ENCODE measurements around the gene PRX. TPM values are rescaled to one million over a fixed set of nuclear protein-coding genes. Genes with fewer than 3 reads are reported as not detected.
A peak's percentile ranks its signal among the peaks of the same experiment; 100 is the strongest.

The PRX gene
- total RNA-seq, 1 experiment from 2014 or later: 3.4 TPM

DNA sequence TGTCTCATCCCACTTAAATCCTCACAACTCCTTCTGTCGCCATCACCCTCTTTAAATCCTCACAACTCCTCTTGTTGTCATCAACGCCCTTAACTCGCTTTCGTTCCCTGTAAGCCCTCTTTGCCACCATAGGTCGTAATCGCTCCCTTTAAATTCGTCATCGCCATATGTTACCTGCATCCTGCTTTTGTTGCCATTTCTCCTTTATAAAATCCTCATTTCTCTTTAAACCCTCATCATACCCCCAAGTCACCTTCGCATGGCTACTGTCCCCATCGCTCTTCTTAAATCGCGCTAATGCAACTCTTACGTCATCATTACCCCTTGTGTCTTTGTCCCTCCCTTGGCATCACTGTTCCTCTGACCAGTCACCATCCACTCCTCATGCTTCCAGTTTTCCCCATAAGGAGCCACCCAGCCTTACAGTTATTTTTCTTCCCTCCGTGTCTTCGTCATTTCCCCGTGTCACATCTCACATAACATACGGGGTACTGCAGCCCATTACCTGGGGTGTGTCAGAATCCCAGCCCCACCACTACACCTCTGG lies 64.1 kb downstream of the PRX start:
- DNase-seq (ENCODE audit: low read depth, low spot score) (no peak), ATAC-seq (no peak)
- POLR2A ChIA-PET: no interaction called here
- Histone ChIP-seq H3K4me3 (ENCODE audit: low read depth in 2 of 2, low read length in 2 of 2) (peak overlapping the region; percentile 80 to 98), H3K27me3 (ENCODE audit: control insufficient read depth, insufficient read depth, low read length) (no peaks in the 10 kb centered on the region), H3K4me1 (ENCODE audit: control insufficient read depth, insufficient read depth, low read length) (peaks cover 3% of the 10 kb centered on the region; the same call in 1 of the 2 replicates), H3K36me3 (ENCODE audit: control insufficient read depth, insufficient read depth, low read length) (no peaks in the 10 kb centered on the region; the same call in 1 of the 2 replicates), H3K9me3 (ENCODE audit: control insufficient read depth, insufficient read depth, low read depth, low read length) (no peaks in the 10 kb centered on the region), H3K27ac (ENCODE audit: low read length) (peak overlapping the region; percentile 85)
- TF ChIP-seq SIN3A (IDR thresholded peaks at IDR 0.05; ENCODE audit: borderline replicate concordance, insufficient read depth, low read depth, low read length) (no peak), TCF7L2 (IDR thresholded peaks at IDR 0.05; ENCODE audit: low read depth, low read length) (no peak), POLR2AphosphoS5 (IDR thresholded peaks at IDR 0.05; ENCODE audit: low read depth, low read length) (no peak)
- TF ChIP-seq, protein P1, sequence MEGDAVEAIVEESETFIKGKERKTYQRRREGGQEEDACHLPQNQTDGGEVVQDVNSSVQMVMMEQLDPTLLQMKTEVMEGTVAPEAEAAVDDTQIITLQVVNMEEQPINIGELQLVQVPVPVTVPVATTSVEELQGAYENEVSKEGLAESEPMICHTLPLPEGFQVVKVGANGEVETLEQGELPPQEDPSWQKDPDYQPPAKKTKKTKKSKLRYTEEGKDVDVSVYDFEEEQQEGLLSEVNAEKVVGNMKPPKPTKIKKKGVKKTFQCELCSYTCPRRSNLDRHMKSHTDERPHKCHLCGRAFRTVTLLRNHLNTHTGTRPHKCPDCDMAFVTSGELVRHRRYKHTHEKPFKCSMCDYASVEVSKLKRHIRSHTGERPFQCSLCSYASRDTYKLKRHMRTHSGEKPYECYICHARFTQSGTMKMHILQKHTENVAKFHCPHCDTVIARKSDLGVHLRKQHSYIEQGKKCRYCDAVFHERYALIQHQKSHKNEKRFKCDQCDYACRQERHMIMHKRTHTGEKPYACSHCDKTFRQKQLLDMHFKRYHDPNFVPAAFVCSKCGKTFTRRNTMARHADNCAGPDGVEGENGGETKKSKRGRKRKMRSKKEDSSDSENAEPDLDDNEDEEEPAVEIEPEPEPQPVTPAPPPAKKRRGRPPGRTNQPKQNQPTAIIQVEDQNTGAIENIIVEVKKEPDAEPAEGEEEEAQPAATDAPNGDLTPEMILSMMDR (IDR thresholded peaks at IDR 0.05): no peak
- TF ChIP-seq, protein P2, sequence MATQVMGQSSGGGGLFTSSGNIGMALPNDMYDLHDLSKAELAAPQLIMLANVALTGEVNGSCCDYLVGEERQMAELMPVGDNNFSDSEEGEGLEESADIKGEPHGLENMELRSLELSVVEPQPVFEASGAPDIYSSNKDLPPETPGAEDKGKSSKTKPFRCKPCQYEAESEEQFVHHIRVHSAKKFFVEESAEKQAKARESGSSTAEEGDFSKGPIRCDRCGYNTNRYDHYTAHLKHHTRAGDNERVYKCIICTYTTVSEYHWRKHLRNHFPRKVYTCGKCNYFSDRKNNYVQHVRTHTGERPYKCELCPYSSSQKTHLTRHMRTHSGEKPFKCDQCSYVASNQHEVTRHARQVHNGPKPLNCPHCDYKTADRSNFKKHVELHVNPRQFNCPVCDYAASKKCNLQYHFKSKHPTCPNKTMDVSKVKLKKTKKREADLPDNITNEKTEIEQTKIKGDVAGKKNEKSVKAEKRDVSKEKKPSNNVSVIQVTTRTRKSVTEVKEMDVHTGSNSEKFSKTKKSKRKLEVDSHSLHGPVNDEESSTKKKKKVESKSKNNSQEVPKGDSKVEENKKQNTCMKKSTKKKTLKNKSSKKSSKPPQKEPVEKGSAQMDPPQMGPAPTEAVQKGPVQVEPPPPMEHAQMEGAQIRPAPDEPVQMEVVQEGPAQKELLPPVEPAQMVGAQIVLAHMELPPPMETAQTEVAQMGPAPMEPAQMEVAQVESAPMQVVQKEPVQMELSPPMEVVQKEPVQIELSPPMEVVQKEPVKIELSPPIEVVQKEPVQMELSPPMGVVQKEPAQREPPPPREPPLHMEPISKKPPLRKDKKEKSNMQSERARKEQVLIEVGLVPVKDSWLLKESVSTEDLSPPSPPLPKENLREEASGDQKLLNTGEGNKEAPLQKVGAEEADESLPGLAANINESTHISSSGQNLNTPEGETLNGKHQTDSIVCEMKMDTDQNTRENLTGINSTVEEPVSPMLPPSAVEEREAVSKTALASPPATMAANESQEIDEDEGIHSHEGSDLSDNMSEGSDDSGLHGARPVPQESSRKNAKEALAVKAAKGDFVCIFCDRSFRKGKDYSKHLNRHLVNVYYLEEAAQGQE (IDR thresholded peaks at IDR 0.05; ENCODE audit: insufficient read depth in 1 of 2, low read depth in 2 of 2, low read length in 1 of 2): no peak
- intact Hi-C loops (cut with micrococcal nuclease; ENCODE audit: unreplicated experiment) (no loop called here), in situ Hi-C loops (cut with HindIII; ENCODE audit: low pct_unique_long_range_greater_than_20kb, low sequenced_read_pairs) (loop anchor here (10.0 to 25.0 kb wide), 2 partner anchors 424 to 1687 kb away; no protein-coding TSS in a partner anchor)
- TSS peak; percentile 90 for BruUV-seq (replicated peaks)
- CTCF ChIA-PET: no interaction called here

DNA sequence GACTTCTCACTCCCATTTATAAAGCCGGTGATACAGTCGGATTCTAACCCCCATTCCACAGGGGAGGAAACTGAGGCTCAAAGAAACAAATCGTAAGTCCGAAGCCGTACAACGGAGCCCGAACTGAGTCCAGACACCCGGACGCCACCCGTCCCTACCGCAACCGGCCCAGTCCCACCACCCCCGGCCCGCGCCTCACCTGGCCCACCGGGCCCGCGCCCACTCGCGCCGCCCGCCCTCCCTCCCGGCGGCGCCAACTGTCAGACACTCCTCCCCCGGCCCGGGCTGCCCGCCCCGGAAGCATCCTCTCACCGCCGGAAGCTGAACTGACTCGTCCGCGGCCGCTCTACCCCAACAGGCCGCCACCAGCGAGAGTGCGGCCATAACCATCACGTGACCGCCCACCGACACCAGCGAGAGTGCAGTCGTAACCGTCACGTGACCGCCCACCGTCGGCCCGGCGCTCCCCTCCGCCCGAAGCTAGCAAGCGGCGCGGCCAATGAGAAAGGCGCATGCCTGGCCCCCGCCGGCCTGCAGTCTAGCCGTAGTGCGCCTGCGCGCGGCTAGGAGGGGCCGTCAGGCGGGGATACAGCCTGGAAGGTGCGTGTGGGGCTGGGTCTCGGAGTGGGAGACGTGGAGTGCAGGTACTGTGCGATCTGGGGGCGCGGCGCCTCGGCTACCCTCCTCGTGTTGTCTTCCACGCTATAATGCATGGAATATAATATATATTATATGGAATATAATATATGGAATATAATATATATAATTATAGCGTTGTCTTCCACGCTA lies 64.9 kb downstream of the PRX start, which contains the start of the genes C19orf47 and PLD3:
Gene C19orf47, minus strand, starts transcription at position 273 of the 789 bp plus-strand sequence. CDS start 6,540 bp downstream, outside the sequence.
Gene PLD3, plus strand, starts transcription at position 571 of the 789 bp plus-strand sequence. CDS start 17,789 bp downstream, outside the sequence.
- peak within 1 kb of the TSS; percentile 85 for H3K27ac ChIP-seq (ENCODE audit: low read length)
- no peaks in the 10 kb centered on the region for H3K27me3 ChIP-seq (ENCODE audit: control insufficient read depth, insufficient read depth, low read length)
- no TSS peak for BruUV-seq (replicated peaks)
- no peaks in the 10 kb centered on the region for H3K9me3 ChIP-seq (ENCODE audit: control insufficient read depth, insufficient read depth, low read depth, low read length)
- in situ Hi-C loops (cut with HindIII; ENCODE audit: low pct_unique_long_range_greater_than_20kb, low sequenced_read_pairs): loop anchor here (10.0 to 25.0 kb wide), 2 partner anchors 424 to 1686 kb away; no protein-coding TSS in a partner anchor
- H3K36me3 ChIP-seq (ENCODE audit: control insufficient read depth, insufficient read depth, low read length): no peaks in the 10 kb centered on the region; the same call in 1 of the 2 replicates
- intact Hi-C loops (cut with micrococcal nuclease; ENCODE audit: unreplicated experiment): no loop called here
- ATAC-seq (peak; percentile 99), DNase-seq (ENCODE audit: low read depth, low spot score) (peak; percentile 78)
- CTCF ChIA-PET: interaction anchor here (0.7 kb wide), 1 partner anchor 23 kb away, joined by 7 read pairs; no protein-coding TSS in a partner anchor
- peaks cover 3% of the 10 kb centered on the region; the same call in 1 of the 2 replicates for H3K4me1 ChIP-seq (ENCODE audit: control insufficient read depth, insufficient read depth, low read length)
- H3K4me3 ChIP-seq (ENCODE audit: low read depth in 2 of 2, low read length in 2 of 2): peak within 1 kb of the TSS; percentile 80 to 98
- no peak for TF ChIP-seq TCF7L2 (IDR thresholded peaks at IDR 0.05; ENCODE audit: low read depth, low read length)
- no peak for TF ChIP-seq POLR2AphosphoS5 (IDR thresholded peaks at IDR 0.05; ENCODE audit: low read depth, low read length)
- TF ChIP-seq, protein P2 (IDR thresholded peaks at IDR 0.05; ENCODE audit: insufficient read depth in 1 of 2, low read depth in 2 of 2, low read length in 1 of 2): no peak
- TF ChIP-seq SIN3A (IDR thresholded peaks at IDR 0.05; ENCODE audit: borderline replicate concordance, insufficient read depth, low read depth, low read length): no peak
- TF ChIP-seq, protein P1 (IDR thresholded peaks at IDR 0.05): no peak
- POLR2A ChIA-PET: interaction anchor here (0.6 to 0.7 kb wide), 3 partner anchors 16 to 108 kb away, joined by 6 to 11 read pairs (median 8); no protein-coding TSS in a partner anchor

All from Panc1 (cell line).